Prostate gland (tissue), 2 donors: Measurements from ENCODE around the gene LARGE1.

ENCODE experiments used
- CTCF ChIP-seq, 4 experiments: fragments of 200-600 bp in 2 of 4; fragments of 450-650 bp in 2 of 4; sonication (generic) in 2 of 4; IDR thresholded peaks; 1 replicate in 3 of 4; 2 replicates in 1 of 4; pipeline ENCODE4 v1.5.1; 2016 to 2019; ENCODE audit warnings: antibody characterized with exemption in 4 of 4, mild to moderate bottlenecking in 2 of 4, moderate library complexity in 2 of 4
- POLR2A ChIP-seq: fragments of 450-650 bp; IDR thresholded peaks from one replicate; pipeline ENCODE4 v1.6.1; 2016; ENCODE audit warnings: antibody characterized with exemption, mild to moderate bottlenecking

GRCh38 chr22:33576205-33576604 is 344.1 kb downstream of the LARGE1 start:
- TF ChIP-seq POLR2A (no peak), CTCF (IDR thresholded peaks at IDR 0.05) (no peak)
